Glomerular endothelial cell (primary cell): Measurements from ENCODE around the gene NOC2L. TPM values are rescaled to one million over a fixed set of nuclear protein-coding genes. Genes with fewer than 3 reads are reported as not detected.
"Not testable (repeated sequence)": the region's sequence is repeated elsewhere in the genome, so short reads cannot be mapped to it uniquely, and the experiment has no call there.

Experiments
- DNase-seq: peaks from one replicate; pipeline ENCODE4 v3.0.0-alpha.2; 2011; ENCODE audit warnings: low read depth, low spot score; ENCODE audit errors: extremely low read depth
- total RNA-seq: library from RNA; depleted of rRNA; stranded (reverse); fragments of >200 nt; gene quantifications from 2 replicates; pipeline ENCODE4 v1.2.3, GENCODE V29; 2015

The NOC2L gene
- total RNA-seq, 1 donor from 2014 or later = 73.9 TPM

DNA sequence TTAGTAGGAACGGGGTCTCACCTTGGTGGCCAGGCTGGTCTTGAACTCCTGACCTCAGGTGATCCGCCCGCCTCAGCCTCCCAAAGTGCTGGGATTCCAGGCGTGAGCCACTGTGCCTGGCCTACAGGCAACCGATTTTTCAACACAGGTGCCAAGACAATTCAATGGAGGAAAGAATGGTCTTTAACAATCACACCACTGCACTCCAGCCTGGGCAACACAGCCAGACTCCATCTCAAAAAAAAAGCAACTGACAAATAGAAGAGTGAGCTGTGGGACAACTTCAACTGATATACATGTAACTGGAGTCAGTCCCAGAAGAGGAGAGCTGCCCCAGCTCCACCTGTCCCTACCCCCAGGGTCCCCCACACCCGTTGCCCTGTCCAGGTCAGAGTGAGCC is 35.5 kb upstream of the NOC2L start:
- not testable (repeated sequence) for DNase-seq

DNA sequence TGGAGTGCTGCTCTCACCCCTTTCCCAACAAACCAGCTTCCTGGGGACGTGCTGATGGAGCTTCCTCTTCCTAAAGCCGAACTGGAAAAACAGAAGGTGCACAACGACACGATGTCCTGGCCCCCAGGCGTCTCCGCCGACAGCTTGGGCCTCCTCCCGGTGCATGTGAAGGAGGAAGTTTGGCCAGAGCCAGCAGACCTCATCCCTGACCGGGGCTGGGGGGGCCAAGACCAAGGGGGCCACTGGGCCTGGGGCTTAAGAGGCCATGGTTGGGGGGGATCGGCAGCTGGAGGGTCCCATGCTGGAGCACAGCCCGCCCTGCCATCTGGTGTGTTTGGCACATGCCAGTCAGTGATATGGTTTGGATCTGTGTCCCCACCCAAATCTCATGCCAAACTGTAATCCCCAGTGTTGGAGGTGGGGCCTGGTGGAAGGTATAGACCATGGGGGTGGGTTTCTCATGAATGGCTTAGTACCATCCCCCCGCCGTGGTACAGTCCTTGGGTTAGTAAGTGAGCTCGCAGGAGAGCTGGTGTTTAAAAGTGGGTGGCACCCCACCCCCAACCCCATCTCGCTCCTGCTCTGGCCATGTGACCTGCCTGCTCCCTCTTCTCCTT is 34.4 kb upstream of the NOC2L start:
- DNase-seq = no peak

DNA sequence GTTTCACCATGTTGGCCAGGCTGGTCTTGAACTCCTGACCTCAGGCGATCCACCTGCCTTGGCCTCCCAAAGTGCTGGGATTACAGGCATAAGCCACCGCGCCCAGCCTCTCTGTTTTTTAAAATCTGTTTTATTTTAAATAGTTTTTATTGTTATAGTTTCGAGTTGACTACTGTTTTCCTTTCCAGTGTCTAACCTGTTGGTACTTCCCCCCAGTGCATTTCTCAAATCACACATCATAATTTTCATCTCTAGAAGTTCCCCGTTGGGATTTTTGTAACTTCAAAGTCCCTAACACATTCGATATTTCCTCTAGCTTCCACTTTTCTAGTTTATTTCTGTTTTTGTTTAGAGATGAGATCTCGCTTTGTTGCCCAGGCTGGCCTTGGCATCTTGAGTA is 33.3 kb upstream of the NOC2L start:
- DNase-seq = no peak

DNA sequence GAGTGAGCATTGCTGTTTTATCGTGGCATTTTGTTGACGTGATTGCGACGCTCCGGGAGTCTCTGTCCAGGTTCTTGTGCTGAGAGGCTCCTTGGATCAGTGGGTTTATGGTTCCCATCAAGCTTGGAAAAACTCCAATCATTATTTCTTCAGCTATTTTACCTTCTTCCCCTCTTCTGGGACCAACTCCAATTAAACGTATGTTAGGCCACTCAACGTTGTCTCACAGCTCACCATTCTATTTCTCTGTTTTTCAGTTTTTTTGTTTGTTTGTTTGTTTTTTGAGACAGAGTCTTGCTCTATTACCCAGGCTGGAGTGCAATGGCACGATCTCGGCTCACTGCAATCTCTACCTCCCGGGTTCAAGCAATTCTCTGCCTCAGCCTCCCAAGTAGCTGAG is 32.8 kb upstream of the NOC2L start:
- no peak for DNase-seq

DNA sequence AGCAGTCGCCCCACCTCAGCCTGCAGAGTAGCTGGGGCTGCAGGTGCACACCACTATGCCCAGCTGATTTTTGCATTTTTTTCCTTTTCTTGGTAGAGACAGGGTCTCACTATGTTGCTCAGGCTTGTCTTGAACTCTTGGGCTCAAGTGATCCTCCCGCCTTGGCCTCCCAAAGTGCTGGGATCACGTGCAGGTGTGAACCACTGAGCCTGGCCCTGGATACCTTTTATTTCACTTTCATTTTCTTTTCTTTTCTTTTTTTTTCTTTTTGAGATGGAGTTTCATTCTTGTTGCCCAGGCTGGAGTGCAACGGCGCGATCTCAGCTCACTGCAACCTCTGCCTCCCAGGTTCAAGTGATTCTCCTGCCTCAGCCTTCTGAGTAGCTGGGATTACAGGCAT is 32.2 kb upstream of the NOC2L start:
- not testable (repeated sequence) for DNase-seq

DNA sequence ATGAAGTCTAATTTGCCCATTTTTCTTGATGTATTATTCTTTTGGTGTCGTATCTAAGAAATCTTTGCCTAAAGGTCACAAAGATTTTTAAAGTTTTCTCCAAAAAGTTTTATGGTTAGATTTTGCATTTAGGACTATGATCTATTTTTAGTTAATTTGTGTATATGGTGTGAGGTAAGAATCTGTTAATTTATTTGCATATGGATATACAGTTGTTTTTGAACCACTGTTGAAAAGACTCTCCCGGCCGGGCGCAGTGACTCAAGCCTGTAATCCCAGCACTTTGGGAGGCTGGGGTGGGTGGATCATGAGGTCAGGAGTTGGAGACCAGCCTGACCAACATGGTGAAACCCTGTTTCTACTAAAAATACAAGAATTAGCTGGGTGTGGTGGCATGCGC is 29.0 kb upstream of the NOC2L start:
- not testable (repeated sequence) for DNase-seq

DNA sequence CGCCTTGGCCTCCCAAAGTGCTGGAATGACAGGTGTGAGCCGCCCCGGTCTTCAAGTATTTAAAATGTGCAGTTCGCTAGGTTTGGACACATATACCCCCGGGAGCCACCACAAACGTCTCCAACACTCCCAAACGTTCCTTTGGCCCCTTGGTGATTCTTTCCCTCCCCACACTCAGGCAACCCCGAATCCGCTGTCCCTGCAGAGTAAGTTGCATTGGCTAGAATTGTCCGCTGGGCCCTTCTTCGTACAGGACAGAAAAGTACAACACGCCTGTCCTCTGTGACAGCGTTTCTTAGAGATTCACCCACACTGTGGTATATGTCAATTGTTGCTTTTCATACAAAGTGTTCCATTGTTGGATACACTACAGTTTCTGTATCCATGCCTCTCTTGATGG is 26.1 kb upstream of the NOC2L start:
- no peak for DNase-seq

DNA sequence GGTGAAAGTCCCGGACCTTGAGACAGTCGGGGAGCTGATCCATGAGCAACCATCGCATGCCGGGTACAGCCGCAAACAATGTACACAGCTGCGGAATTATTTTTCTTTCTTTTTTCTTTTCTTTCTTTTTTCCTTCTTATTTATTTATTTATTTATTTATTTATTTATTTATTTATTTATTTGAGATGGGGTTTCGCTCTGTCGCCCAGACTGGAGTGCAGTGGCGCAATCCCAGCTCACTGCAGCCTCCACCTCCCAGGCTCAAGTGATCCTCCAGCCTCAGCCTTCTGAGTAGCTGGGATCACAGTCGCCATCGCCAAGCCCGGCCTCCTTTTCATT is 25.4 kb upstream of the NOC2L start:
- DNase-seq = no peak

DNA sequence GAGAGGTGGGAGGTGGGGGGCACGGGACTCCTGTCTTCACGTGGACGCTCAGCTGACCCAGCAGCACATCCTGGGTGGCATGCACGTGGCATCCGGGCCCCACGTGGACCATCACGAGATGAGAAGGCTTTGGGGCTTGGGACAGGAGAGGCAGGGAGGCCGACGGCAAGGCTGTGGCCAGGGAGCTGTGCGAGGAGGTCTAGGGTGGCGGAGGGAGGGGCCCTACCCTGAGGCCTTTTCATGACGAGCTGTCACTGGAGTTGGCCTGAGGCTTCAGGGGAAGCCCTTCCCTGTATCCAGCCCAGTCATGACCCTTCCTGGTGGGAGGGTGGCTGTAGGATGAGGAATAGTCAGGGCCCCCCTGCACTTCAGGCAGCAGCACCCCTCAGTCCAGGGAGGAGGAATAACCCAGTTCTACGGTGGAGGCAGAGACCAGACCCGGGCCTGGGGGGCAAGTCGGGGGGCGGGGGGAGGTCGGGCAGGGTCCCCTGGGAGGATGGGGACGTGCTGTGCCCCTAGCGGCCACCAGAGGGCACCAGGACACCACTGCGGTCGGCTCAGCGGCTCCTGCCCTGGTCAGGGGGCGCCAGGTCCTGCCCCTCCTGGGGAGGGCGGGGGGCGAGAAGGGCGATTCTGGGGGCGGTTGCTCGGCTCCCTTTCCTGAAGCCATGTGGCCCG is 24.9 kb upstream of the NOC2L start:
- DNase-seq = no peak

DNA sequence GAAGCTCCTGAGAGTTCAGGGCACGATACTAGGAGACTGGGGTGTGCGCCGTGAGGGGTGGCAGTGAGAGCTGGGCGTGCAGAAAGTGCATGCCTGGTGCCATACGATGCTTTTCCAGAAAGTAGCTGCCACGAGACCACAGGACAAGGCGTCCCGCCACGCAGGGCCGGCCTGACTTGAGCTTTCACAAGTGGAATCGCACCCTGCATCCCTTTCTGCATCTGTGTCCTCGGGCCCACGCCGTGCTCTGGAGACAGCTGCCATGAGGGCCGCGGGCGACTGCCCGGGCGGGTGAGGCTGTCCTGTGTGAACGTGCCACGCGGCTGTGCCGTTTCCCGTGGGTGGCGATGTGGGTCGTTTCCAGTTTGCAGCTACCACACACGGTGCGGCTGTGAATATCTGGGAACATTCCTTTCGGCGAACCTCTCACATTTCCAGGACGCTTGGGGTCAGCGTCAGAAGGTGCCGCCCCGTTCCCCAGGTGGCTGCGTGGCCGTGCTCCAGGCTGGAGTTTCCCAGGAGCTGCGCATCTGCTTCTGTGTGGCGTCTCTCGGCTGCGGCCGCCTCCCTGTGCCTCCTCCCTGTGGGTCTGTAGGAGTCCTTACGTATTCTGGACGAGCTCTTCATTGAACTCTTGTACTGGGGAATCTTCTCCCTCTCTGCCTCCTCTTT is 23.8 kb upstream of the NOC2L start:
- DNase-seq = no peak

DNA sequence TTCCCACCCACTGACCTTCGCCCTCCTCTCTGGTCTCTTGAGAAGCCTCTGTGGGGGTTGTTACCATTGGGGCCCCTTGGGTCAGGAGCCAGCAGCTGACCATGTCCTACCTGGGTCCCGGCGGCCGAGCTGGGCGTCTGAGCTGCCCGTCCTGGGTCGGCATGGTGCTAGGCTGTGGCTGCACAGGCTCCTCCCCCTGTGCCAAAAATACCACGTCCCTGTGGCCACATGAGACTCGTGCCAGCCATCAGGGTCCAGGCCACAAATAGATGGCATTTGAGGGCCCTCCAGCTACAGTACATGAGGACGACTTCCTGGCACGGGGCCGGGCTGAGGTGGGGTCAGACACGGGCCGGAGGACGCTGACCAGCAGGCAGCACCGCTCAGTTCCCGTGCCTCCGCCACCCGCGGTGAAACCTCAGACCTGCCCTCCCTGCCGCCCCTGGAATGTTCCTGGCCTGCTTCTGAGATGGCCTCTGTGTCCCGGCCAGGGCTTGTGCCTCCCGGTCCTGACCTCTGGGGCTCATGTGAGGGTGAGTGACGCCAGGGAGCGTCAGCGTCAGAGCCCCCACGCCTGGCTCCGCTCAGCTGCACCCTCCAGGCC is 23.0 kb upstream of the NOC2L start, which contains the start of gene PERM1:
Gene PERM1, minus strand, starts transcription at position 139 of the 604 bp plus-strand sequence. CDS start 1,064 bp downstream, outside the sequence.
- no peak for DNase-seq

DNA sequence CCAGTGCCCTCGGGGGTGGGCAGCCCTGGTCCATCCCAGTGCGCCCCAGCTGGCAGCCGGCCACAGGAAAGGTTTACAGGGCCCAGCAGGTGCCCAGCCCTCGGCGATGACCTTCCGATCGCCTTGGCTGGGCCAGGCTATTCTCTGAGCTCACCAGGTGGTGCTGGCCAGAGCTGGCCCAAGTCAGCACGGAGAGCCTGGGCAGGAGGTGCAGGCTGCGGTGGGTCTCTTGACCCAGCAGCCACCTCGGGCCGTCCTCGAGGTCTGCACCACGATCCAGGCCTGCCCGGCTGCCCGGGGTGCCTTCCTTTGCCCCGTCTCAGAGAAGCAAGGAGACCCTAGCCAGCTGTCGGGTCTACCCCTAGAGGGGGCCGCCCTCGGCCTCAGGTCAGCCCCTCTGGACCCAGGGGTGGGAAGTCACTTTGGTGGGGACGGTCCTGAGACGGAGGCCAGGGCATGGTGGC is 22.5 kb upstream of the NOC2L start:
- no peak for DNase-seq

DNA sequence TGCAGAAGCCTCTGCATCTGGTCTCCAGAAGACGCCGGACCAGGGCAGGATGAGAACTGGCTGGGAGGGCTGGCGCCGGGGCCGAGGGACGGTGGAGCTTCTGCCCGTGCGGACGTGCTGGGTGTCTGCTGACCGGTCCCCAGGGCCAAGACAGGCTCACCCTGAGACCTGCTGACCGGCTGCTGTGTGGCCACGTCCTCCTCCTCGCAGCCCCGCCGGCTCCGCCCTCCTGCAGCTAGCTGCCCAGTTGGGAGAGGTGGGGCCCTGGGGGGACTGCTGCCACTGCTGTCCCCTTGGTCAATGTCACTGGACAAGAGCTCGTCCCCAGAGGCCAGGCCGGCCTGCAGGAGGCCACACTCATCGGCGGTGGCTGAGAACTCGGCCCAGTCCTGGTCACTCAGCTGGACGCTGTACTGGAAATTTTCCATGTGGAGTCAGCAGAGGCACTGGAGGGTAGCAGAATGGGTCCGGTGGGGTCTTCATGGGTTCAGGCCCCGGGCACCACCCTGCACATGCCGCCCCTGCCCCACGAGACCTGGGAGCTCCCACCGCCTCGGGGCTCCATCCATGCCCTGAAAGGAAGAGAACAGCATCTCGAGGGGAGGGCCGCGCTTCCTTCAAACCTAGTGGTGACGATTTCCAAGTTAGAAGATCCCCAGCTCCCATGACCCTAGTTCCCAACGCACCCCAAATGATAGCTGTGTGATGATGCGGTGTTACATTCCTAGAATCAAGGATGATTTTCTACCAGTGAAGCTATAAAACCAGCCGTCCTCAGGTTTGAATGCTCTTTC is 21.7 kb upstream of the NOC2L start:
- no peak for DNase-seq

DNA sequence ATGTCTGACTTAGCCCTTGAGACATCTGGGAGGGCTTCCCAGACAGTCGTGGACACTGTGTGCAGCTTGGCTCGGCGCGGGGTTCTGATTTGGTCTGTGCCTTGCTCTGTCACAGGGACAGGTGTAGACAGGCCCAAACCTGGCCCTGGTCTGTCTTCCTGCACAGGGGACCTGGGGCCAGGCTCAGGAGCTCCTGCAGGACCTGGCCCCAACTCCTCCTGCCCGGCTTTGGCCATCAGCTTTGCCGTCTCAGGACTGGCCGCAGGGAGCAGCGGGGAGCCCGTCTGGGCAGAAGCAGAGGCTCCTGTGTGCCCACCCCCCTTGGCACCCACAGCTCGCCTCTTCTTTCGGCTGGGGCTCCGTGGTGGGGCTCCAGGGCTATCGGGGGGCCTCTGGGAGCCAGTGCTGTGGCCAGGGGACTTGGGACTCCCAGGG is 21.1 kb upstream of the NOC2L start:
- no peak for DNase-seq

DNA sequence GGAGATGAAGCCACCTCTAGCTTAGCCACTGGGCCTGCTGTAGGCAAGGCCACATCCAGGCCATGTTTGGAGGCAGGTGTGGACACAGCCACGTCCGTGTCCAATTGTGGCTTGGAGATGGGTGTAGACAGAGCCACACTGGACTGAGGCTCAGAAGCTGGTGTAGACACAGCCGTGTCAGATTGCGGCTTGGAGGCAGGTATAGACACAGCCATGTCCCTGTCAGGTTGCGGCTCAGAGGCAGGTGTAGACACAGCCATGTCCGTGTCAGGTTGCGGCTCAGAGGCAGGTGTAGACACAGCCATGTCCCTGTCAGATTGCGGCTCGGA is 20.7 kb upstream of the NOC2L start:
- DNase-seq = no peak

DNA sequence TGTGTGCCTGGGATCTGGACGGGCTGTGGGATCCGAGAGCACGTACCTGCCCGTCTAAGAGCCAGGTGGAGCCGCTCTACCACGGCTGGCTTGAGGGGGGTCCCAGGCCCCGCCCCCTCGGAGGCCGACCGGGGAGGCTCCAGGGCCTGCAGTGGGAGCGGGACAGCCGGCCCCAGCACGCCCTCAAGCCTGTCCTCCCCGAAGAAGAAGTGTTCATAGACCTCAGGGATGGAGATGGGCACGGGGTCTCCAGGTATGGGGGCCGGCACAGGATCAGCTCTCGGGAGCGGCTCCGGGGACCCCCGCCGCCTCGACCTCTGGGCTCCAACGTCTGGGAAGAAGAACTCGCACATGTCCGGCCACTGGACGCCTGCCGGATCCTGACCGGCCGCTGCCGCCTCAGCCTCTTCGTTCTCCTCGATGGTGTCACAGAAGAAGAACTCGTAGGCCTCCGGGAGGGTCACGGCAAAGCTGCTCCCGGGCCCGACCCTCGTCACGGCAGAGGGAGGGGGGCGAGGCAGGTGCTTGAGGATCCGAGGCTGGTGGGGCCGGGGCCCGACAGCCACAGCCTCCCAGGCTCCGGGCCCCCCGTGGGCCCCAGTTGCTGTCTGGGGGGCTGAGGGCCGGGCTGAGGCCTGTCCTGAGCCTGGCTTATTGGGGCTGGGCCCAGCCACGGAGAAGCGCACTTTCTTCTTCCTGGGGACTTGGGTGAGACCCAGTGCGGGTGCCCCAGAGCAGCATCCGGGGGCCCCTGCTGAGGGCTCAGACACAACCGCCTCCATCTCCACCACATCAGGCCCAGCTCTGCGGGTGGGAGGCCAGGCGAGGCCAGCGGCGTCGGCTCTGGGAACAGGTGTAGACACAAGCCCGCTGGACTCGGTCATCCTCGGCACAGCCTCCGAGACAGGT is 20.0 kb upstream of the NOC2L start:
- no peak for DNase-seq

DNA sequence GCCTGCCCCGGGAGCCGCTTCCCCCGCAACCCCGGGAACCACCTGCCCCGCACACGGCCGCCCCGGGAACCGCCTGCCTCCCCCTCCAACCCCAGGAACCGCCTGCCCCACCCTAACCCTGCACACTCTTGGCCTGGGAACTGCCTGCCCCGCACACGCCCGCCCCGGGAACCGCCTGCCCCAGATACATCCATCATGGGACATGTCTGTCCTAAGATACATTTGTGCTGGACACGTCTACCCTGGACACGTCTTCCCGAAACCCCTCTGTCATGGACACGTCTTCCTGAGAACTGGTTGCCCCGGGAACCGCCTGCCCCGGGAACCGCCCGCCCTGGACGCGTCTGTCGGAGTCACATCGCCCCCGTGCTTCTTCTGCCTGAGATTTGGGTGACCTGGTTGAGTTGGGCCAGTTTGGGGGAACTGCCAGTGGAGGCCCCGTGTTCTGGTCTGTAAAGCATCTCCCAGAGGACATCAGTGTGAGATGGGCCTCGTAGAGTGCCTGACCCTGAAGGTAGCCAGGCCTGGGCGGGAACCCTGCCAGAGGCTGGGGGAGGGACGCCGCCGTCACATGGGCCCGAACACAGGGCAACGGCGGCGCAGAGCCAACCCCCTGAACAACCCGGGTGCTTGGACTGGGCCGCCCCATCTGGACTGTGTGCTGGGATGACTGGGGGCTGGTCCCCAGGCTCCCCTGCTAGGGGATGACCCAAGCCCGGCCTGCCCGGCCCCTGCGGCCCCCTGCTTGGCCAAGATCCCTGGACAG is 19.2 kb upstream of the NOC2L start:
- no peak for DNase-seq

DNA sequence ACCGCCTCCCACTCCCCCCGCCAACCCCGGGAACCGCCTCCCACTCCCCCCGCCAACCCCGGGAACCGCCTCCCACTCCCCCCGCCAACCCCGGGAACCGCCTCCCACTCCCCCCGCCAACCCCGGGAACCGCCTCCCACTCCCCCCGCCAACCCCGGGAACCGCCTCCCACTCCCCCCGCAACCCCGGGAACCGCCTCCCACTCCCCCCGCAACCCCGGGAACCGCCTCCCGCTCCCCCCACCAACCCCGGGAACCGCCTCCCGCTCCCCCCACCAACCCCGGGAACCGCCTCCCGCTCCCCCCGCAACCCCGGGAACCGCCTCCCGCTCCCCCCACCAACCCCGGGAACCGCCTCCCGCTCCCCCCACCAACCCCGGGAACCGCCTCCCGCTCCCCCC is 17.7 kb upstream of the NOC2L start:
- DNase-seq = not testable (repeated sequence)
